ENCODE measurements around the gene UBE2I.

- TF ChIP-seq CTCF (conservative IDR thresholded peaks at IDR 0.05; ENCODE audit: low read depth, low read length) (no peak), EZH2 (IDR thresholded peaks at IDR 0.05; ENCODE audit: borderline replicate concordance, low read depth, low read length, poor library complexity, severe bottlenecking) (no peak)
These were observed 18.1 kb downstream of the UBE2I start for GRCh38 chr16:1327619-1327947.

Measured in A673 (cell line).